GM21526 (cell line): ENCODE measurements around the gene SLC13A5.

Experiments
- ATAC-seq: cut with Tn5 transposase; IDR thresholded peaks from one replicate; pipeline ENCODE4 v1.9.1; 2021; ENCODE audit warnings: moderate library complexity; ENCODE audit not compliant: unreplicated experiment, low FRiP score

Gene SLC13A5

GRCh38 chr17:6640536-6641246, 72.5 kb downstream of the SLC13A5 start, which contains the start of the genes KIAA0753 and TXNDC17:
Gene KIAA0753, minus strand, starts transcription at chr17:6640711. Its CDS starts 5,608 bp downstream, at chr17:6635103.
Gene TXNDC17, plus strand, starts transcription at chr17:6641060. Its CDS starts 23 bp downstream, at chr17:6641083.
- ATAC-seq = peak; percentile 69

GRCh38 chr17:6639586-6640535, 73.3 kb downstream of the SLC13A5 start:
- ATAC-seq = peak; percentile 7

- ATAC-seq = no peak
Observed at GRCh38 chr17:6639014-6639585, 74.1 kb downstream of the SLC13A5 start.

- no peak for ATAC-seq
Observed at GRCh38 chr17:6638046-6638908, 74.9 kb downstream of the SLC13A5 start.

GRCh38 chr17:6637458-6637840, 75.7 kb downstream of the SLC13A5 start:
- ATAC-seq = no peak

GRCh38 chr17:6636616-6637457, 76.3 kb downstream of the SLC13A5 start:
- ATAC-seq = no peak

- ATAC-seq = no peak
Observed at GRCh38 chr17:6636105-6636504, 77.1 kb downstream of the SLC13A5 start.
